K562 (cell line): Measurements from ENCODE around the gene ARHGAP26.

Experiments
- KAT2B ChIP-seq: IDR thresholded peaks from one replicate; pipeline ENCODE4 v1.6.1; 2012; ENCODE audit warnings: low read depth, mild to moderate bottlenecking, control low read depth, inconsistent platforms, low read length, moderate library complexity
- SIN3A ChIP-seq, 2 experiments: fragments of 150-350 bp in 1 of 2; IDR thresholded peaks; 2 replicates each; pipeline ENCODE4 v1.6.1; 2011 to 2016; ENCODE audit warnings: borderline replicate concordance in 2 of 2, low read depth in 2 of 2, low read length in 2 of 2, mild to moderate bottlenecking in 2 of 2, moderate library complexity in 2 of 2; ENCODE audit not compliant: control insufficient read depth in 1 of 2
- ZZZ3 ChIP-seq: fragments of 450-650 bp; IDR thresholded peaks from 2 replicates; pipeline ENCODE4 v1.6.1; 2016; ENCODE audit warnings: antibody characterized with exemption, mild to moderate bottlenecking, moderate library complexity
- TF ChIP-seq, protein P1 (sequence below): fragments of 250-450 bp; sonication (Bioruptor Pico); IDR thresholded peaks from 2 replicates; pipeline ENCODE4 v1.4.0; 2020; ENCODE audit warnings: mild to moderate bottlenecking, moderate library complexity

DNA sequence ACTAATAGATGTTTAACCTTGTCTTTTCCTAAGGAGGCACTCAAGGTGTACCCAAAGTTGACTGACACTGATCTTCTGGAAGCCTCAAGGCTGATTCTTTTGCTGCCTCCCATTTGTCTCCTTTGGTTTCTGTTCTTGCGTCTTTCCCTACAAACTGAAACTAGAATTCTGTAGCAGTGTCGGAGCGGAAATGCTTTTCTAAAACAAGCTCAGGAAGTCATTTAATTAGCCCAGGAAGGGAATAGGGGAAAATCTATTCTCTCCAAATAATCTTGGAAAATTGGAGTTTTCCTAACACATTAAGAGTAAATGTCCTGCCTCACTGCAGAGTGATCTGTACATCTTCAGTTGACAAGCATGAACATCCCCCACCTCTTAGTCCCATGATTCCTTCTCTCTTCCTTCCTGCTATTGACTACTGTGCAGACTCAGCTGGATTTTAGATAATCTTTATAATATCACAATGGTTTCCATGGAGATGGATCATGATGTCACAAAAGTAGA is 450.6 kb downstream of the ARHGAP26 start:
- TF ChIP-seq SIN3A (IDR thresholded peaks at IDR 0.05; ENCODE audit: borderline replicate concordance in 2 of 2, control insufficient read depth in 1 of 2, low read depth in 2 of 2, low read length in 2 of 2) (no peak), KAT2B (no peak), ZZZ3 (no peak)
- TF ChIP-seq, protein P1, sequence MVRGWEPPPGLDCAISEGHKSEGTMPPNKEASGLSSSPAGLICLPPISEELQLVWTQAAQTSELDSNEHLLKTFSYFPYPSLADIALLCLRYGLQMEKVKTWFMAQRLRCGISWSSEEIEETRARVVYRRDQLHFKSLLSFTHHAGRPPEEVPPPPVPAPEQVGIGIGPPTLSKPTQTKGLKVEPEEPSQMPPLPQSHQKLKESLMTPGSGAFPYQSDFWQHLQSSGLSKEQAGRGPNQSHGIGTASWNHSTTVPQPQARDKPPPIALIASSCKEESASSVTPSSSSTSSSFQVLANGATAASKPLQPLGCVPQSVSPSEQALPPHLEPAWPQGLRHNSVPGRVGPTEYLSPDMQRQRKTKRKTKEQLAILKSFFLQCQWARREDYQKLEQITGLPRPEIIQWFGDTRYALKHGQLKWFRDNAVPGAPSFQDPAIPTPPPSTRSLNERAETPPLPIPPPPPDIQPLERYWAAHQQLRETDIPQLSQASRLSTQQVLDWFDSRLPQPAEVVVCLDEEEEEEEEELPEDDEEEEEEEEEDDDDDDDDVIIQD (CRISPR knock-in tag): no peak
